Measurements from ENCODE around the gene ROBO3. TPM values are rescaled to one million over a fixed set of nuclear protein-coding genes. Genes with fewer than 3 reads are reported as not detected.

Gene ROBO3
- total RNA-seq, 5 donors from 2014 or later (not counting 1 experiment from before 2014, with no cell fraction given) = 10.2 to 24.7 (median 17.7) TPM

DNA sequence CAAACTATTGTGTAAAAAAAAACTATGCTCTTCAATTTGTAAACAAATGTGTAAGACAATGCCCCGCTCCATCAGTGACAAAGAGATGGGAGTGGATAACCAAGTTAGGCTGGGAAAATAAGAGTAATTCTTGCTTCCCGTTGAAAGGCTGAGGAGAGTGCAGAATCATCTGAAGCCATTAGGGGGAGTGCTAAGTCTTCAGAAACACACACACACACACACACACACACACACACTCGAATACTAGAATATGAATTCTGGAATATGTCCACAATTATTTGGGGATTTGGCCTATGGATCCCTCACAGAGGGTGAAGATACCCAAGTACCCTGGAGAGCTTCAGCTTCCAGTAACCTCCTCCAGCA is 27.8 kb upstream of the ROBO3 start:
- no peaks in the 10 kb centered on the region for H3K9me3 ChIP-seq
- Mint-ChIP-seq H3K4me1 (peaks cover 19 to 23% (median 21%) of the 10 kb centered on the region in 3 donors), H3K4me3 (peak overlapping the region in 1 of 3 donors; percentile 78), H3K9me3 (no peaks in the 10 kb centered on the region), H3K27me3 (peaks cover 49 to 71% of the 10 kb centered on the region in 2 donors), H3K27ac (no peak overlapping the region), H3K36me3 (no peaks in the 10 kb centered on the region)
- H3K27ac ChIP-seq (ENCODE audit: low read length) = no peak overlapping the region
- H3K36me3 ChIP-seq (ENCODE audit: control insufficient read depth in 2 of 2, extremely low read depth in 1 of 2, insufficient read depth in 1 of 2, low read length in 1 of 2) = no peaks in the 10 kb centered on the region
- H3K27me3 ChIP-seq (replicated peaks in 1 of 2; ENCODE audit: control insufficient read depth in 2 of 2, extremely low read depth in 1 of 2, insufficient read depth in 2 of 2, low read length in 1 of 2) = peaks cover 23 to 44% of the 10 kb centered on the region in 2 experiments
- CTCF ChIA-PET = interaction anchor here (0.5 to 4.6 kb wide), 23 partner anchors 8 to 645 kb away, joined by 3 to 59 read pairs (median 4); no protein-coding TSS in a partner anchor
- DNase-seq (peak in 1 of 35 experiments; percentile 32), ATAC-seq (replicated peaks in 1 of 4) (peak in 1 of 4 experiments; percentile 47)
- POLR2A ChIA-PET = interaction anchor here (0.6 to 0.7 kb wide), 3 partner anchors 9 to 1426 kb away, joined by 3 read pairs; no protein-coding TSS in a partner anchor
- no CpG with 5 or more reads among the region's 3 CpGs for WGBS (ENCODE audit: insufficient coverage)
- no peak overlapping the region for H3K4me3 ChIP-seq (ENCODE audit: control insufficient read depth in 1 of 2, extremely low read depth in 1 of 2, low read length in 1 of 2)
- peaks cover 2 to 17% of the 10 kb centered on the region in 2 experiments for H3K4me1 ChIP-seq (ENCODE audit: control insufficient read depth in 1 of 2, extremely low read depth in 1 of 2, insufficient read depth in 2 of 2, low read length in 2 of 2)

DNA sequence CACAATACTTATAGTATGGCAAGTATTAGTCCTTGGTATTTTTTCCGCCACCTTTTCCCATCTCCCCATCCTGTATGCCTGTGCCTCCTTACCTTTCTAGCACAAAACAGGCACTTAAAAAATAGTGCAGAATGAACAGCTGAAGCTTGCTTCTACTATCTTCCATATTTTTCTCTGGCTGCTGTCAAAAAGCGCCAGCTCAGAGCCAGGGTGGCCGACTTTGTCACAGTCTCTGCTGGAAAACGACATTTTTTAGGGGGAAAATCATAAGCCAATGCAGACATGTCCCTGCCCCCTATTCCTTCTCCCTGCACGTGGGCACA is 26.5 kb upstream of the ROBO3 start:
- POLR2A ChIA-PET = interaction anchor here in 1 of 2 donors (0.6 kb wide), 1 partner anchor 27 kb away, joined by 3 read pairs; no protein-coding TSS in a partner anchor
- H3K27ac ChIP-seq (ENCODE audit: low read length) = no peak overlapping the region
- no peak for DNase-seq
- H3K4me1 ChIP-seq (ENCODE audit: control insufficient read depth in 1 of 2, extremely low read depth in 1 of 2, insufficient read depth in 2 of 2, low read length in 2 of 2) = peaks cover 2 to 26% of the 10 kb centered on the region in 2 experiments
- H3K27ac Mint-ChIP-seq = peak overlapping the region in 1 of 2 donors; percentile 53
- no peaks in the 10 kb centered on the region for H3K36me3 Mint-ChIP-seq
- CTCF ChIA-PET = interaction anchor here (0.7 to 4.6 kb wide), 4 partner anchors 38 to 170 kb away, joined by 3 to 59 read pairs (median 5); no protein-coding TSS in a partner anchor
- peaks cover 31 to 55% of the 10 kb centered on the region in 2 experiments for H3K27me3 ChIP-seq (replicated peaks in 1 of 2; ENCODE audit: control insufficient read depth in 2 of 2, extremely low read depth in 1 of 2, insufficient read depth in 2 of 2, low read length in 1 of 2)
- H3K4me3 Mint-ChIP-seq = peak overlapping the region in 2 of 3 donors; percentile 21 to 51
- H3K4me3 ChIP-seq (ENCODE audit: control insufficient read depth in 1 of 2, extremely low read depth in 1 of 2, low read length in 1 of 2) = peak overlapping the region in 1 of 2 donors; percentile 46
- H3K36me3 ChIP-seq (ENCODE audit: control insufficient read depth in 2 of 2, extremely low read depth in 1 of 2, insufficient read depth in 1 of 2, low read length in 1 of 2) = no peaks in the 10 kb centered on the region
- WGBS (ENCODE audit: insufficient coverage) = 0% methylated on average over 1 of the region's 5 CpGs
- H3K9me3 ChIP-seq = no peaks in the 10 kb centered on the region
- no peak for ATAC-seq (replicated peaks in 1 of 4)
- H3K9me3 Mint-ChIP-seq = no peaks in the 10 kb centered on the region
- peaks cover 23 to 25% (median 24%) of the 10 kb centered on the region in 3 donors for H3K4me1 Mint-ChIP-seq
- H3K27me3 Mint-ChIP-seq = peaks cover 47 to 73% of the 10 kb centered on the region in 2 donors

DNA sequence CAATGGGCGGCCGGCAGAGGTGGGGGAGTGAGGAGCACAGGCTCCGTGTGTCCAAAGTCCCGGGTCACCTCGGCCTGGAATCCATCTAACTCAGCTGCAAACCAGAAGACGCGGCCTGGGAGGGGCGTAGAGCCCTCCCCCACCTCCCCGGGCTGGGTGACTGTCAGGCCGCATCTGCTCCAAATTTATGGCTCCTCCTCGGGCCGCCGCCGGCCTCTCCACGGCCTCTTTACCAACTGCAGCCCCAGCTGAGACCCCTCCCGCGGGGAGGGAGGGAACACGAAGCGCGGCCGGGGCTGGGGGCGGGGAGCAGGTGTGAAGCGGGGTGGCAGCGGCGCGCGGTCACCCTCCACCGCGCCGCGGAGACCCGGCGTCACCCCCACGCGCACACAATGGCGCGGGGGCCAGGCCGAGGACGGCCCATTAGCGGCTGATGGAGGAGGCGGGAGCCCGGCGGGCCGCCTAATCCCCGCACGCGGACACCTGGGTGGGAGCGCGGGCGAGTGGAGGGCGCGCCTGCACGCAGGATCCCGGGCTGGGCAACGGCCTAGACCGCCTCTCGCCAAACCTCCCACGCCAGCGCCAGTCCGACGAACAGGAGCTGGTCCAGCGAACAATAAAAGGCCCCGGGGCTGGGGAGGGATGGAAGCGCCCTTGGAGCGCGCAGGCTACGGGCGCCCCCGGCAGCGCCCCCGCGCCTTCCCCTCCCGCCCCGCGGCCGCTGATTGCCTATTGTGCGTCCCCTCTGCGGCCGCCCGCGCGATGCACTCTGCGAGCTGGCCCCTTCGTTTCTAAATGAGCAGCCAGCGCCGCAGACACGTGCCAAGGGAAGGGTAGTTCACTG is 25.9 kb upstream of the ROBO3 start:
- POLR2A ChIA-PET = interaction anchor here in 1 of 2 donors (0.6 kb wide), 1 partner anchor 26 kb away, joined by 3 read pairs; no protein-coding TSS in a partner anchor
- Mint-ChIP-seq H3K9me3 (no peaks in the 10 kb centered on the region), H3K27ac (no peak overlapping the region), H3K36me3 (no peaks in the 10 kb centered on the region), H3K27me3 (peaks cover 51 to 79% of the 10 kb centered on the region in 2 donors), H3K4me1 (peaks cover 23 to 26% (median 24%) of the 10 kb centered on the region in 3 donors), H3K4me3 (peak overlapping the region in 2 of 3 donors; percentile 58 to 75)
- Histone ChIP-seq H3K36me3 (ENCODE audit: control insufficient read depth in 2 of 2, extremely low read depth in 1 of 2, insufficient read depth in 1 of 2, low read length in 1 of 2) (no peaks in the 10 kb centered on the region), H3K4me1 (ENCODE audit: control insufficient read depth in 1 of 2, extremely low read depth in 1 of 2, insufficient read depth in 2 of 2, low read length in 2 of 2) (peaks cover 2 to 26% of the 10 kb centered on the region in 2 experiments), H3K9me3 (no peaks in the 10 kb centered on the region), H3K27me3 (replicated peaks in 1 of 2; ENCODE audit: control insufficient read depth in 2 of 2, extremely low read depth in 1 of 2, insufficient read depth in 2 of 2, low read length in 1 of 2) (peaks cover 35 to 60% of the 10 kb centered on the region in 2 experiments), H3K27ac (ENCODE audit: low read length) (no peak overlapping the region), H3K4me3 (ENCODE audit: control insufficient read depth in 1 of 2, extremely low read depth in 1 of 2, low read length in 1 of 2) (peak overlapping the region in 1 of 2 donors; percentile 46)
- ATAC-seq (replicated peaks in 1 of 4) (peak in 2 of 4 experiments; percentile 15 to 17), DNase-seq (no peak)
- CTCF ChIA-PET = interaction anchor here (0.6 to 1.6 kb wide), 5 partner anchors 37 to 421 kb away, joined by 3 to 7 read pairs (median 3); no protein-coding TSS in a partner anchor
- WGBS (ENCODE audit: insufficient coverage) = 1% methylated on average over 77 of the region's 87 CpGs

DNA sequence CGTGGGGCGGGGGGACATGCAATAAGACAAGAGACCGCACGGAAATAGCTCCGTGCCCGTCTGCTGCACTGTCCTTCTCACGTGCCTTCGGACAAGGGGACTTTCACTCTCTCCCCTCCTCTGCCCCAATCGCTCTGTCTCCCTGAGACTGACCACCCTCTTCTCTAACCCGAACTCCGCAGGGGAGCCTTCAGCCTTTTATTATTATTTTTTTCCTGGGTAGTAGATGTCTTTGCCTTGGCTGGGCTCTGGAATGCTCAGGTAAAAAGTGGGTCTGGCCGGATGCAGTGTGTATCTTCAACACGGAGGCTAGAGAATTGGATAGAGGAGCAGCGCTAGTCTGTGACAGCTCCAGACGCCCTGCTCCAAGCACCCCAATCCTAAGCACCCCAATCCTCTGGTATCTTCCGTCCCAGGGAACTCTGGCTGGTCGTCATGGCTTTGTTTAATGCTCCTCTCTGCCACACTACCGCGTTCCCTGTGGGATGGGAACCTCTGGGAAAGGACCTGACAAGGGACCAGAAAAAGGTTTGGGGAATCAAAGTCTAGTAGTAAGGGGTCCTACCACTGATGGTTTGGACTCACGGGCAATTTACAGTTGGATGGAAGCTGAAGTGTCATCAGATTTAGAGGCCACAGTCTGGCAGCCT is 25.1 kb upstream of the ROBO3 start:
- Mint-ChIP-seq H3K4me1 (peaks cover 23 to 27% (median 26%) of the 10 kb centered on the region in 3 donors), H3K4me3 (peak overlapping the region; percentile 26 to 75 (median 58)), H3K27ac (no peak overlapping the region), H3K9me3 (no peaks in the 10 kb centered on the region), H3K36me3 (no peaks in the 10 kb centered on the region), H3K27me3 (peaks cover 59 to 85% of the 10 kb centered on the region in 2 donors)
- ChIA-PET POLR2A (no interaction called here), CTCF (interaction anchor here (0.6 to 1.2 kb wide), 3 partner anchors 36 to 422 kb away, joined by 3 read pairs; no protein-coding TSS in a partner anchor)
- Histone ChIP-seq H3K27ac (ENCODE audit: low read length) (no peak overlapping the region), H3K4me3 (ENCODE audit: control insufficient read depth in 1 of 2, extremely low read depth in 1 of 2, low read length in 1 of 2) (peak overlapping the region in 1 of 2 donors; percentile 46), H3K36me3 (ENCODE audit: control insufficient read depth in 2 of 2, extremely low read depth in 1 of 2, insufficient read depth in 1 of 2, low read length in 1 of 2) (no peaks in the 10 kb centered on the region), H3K9me3 (no peaks in the 10 kb centered on the region), H3K27me3 (replicated peaks in 1 of 2; ENCODE audit: control insufficient read depth in 2 of 2, extremely low read depth in 1 of 2, insufficient read depth in 2 of 2, low read length in 1 of 2) (peaks cover 39 to 68% of the 10 kb centered on the region in 2 experiments), H3K4me1 (ENCODE audit: control insufficient read depth in 1 of 2, extremely low read depth in 1 of 2, insufficient read depth in 2 of 2, low read length in 2 of 2) (peaks cover 2 to 26% of the 10 kb centered on the region in 2 experiments)
- DNase-seq (no peak), ATAC-seq (replicated peaks in 1 of 4) (peak in 1 of 4 experiments; percentile 6)
- whole genome bisulfite sequencing (ENCODE audit: insufficient coverage) = 4% methylated on average over 4 of the region's 20 CpGs

GRCh38 chr11:124840666-124841065 is 24.6 kb upstream of the ROBO3 start:
- H3K27me3 ChIP-seq (replicated peaks in 1 of 2; ENCODE audit: control insufficient read depth in 2 of 2, extremely low read depth in 1 of 2, insufficient read depth in 2 of 2, low read length in 1 of 2) = peaks cover 39 to 74% of the 10 kb centered on the region in 2 experiments

DNA sequence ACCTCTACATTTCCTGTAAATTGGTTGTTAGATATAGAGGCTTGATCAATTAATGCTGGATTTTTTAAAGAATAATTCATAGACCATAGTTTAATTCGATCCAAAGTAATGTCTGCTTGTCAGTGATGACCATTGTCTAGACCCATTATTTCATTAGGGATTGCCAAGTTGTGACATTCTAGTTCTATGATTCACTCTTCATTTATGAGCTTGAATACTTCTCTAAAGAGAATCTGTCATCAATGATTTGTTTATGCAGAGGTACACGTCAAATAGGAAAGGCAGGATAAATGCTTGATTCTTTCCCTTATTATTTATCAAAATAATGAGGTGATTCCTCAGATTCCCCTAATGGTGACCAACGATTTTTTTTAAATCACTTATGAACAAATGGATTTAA is 24.0 kb upstream of the ROBO3 start:
- no peak for DNase-seq
- Histone ChIP-seq H3K4me1 (ENCODE audit: control insufficient read depth in 1 of 2, extremely low read depth in 1 of 2, insufficient read depth in 2 of 2, low read length in 2 of 2) (peaks cover 2 to 25% of the 10 kb centered on the region in 2 experiments), H3K9me3 (no peaks in the 10 kb centered on the region), H3K27me3 (replicated peaks in 1 of 2; ENCODE audit: control insufficient read depth in 2 of 2, extremely low read depth in 1 of 2, insufficient read depth in 2 of 2, low read length in 1 of 2) (peaks cover 41 to 78% of the 10 kb centered on the region in 2 experiments), H3K36me3 (ENCODE audit: control insufficient read depth in 2 of 2, extremely low read depth in 1 of 2, insufficient read depth in 1 of 2, low read length in 1 of 2) (no peaks in the 10 kb centered on the region), H3K4me3 (ENCODE audit: control insufficient read depth in 1 of 2, extremely low read depth in 1 of 2, low read length in 1 of 2) (no peak overlapping the region), H3K27ac (ENCODE audit: low read length) (no peak overlapping the region)
- no peak for ATAC-seq (replicated peaks in 1 of 4)
- H3K4me3 Mint-ChIP-seq = peak overlapping the region in 1 of 3 donors; percentile 8
- H3K36me3 Mint-ChIP-seq = no peaks in the 10 kb centered on the region
- ChIA-PET CTCF (no interaction called here), POLR2A (no interaction called here)
- peaks cover 20 to 26% (median 23%) of the 10 kb centered on the region in 3 donors for H3K4me1 Mint-ChIP-seq
- no peaks in the 10 kb centered on the region for H3K9me3 Mint-ChIP-seq
- H3K27me3 Mint-ChIP-seq = peaks cover 65 to 88% of the 10 kb centered on the region in 2 donors
- no peak overlapping the region for H3K27ac Mint-ChIP-seq
- no CpG with 5 or more reads among the region's 3 CpGs for WGBS (ENCODE audit: insufficient coverage)

More at GRCh38 chr11:124840666-124841065, 24.6 kb upstream of the ROBO3 start:
- DNase-seq = no peak
- Mint-ChIP-seq H3K9me3 (no peaks in the 10 kb centered on the region), H3K36me3 (no peaks in the 10 kb centered on the region), H3K27ac (no peak overlapping the region), H3K4me3 (peak overlapping the region in 1 of 3 donors; percentile 75), H3K4me1 (peaks cover 23 to 27% (median 26%) of the 10 kb centered on the region in 3 donors), H3K27me3 (peaks cover 62 to 87% of the 10 kb centered on the region in 2 donors)
- H3K27ac ChIP-seq (ENCODE audit: low read length) = no peak overlapping the region
- no peak for ATAC-seq (replicated peaks in 1 of 4)
- POLR2A ChIA-PET = no interaction called here
- H3K9me3 ChIP-seq = no peaks in the 10 kb centered on the region
- CTCF ChIA-PET = no interaction called here
- H3K4me1 ChIP-seq (ENCODE audit: control insufficient read depth in 1 of 2, extremely low read depth in 1 of 2, insufficient read depth in 2 of 2, low read length in 2 of 2) = peaks cover 2 to 26% of the 10 kb centered on the region in 2 experiments
- no peaks in the 10 kb centered on the region for H3K36me3 ChIP-seq (ENCODE audit: control insufficient read depth in 2 of 2, extremely low read depth in 1 of 2, insufficient read depth in 1 of 2, low read length in 1 of 2)
- no CpG with 5 or more reads among the region's 1 CpG for WGBS (ENCODE audit: insufficient coverage)
- no peak overlapping the region for H3K4me3 ChIP-seq (ENCODE audit: control insufficient read depth in 1 of 2, extremely low read depth in 1 of 2, low read length in 1 of 2)

All from T-cell (primary cell).